Endothelial cell of umbilical vein (primary cell): Measurements from ENCODE around the gene WRNIP1. TPM values are rescaled to one million over a fixed set of nuclear protein-coding genes. Genes with fewer than 3 reads are reported as not detected.

Experiments used
- BruUV-seq: library from RNA; stranded (reverse); fragments of 400-500 nt; replicated peaks from 2 replicates; lab custom pipeline; 2021; lab: Mats Ljungman, UMichigan
- CTCF ChIA-PET: fragments of 300-600, 350-600 bp; sonication (Branson Sonifier 250); formaldehyde crosslinking; loops from one replicate; lab custom pipeline; 2021; ENCODE audit warnings: antibody characterized with exemption, inconsistent platforms; lab: Charles Lee
- POLR2A ChIA-PET: fragments of 300-600, 350-600 bp; sonication (Branson Sonifier 250); formaldehyde crosslinking; loops from one replicate; lab custom pipeline; 2021; ENCODE audit warnings: antibody characterized with exemption, inconsistent platforms; lab: Charles Lee
- DNase-seq: peaks from one replicate; pipeline ENCODE4 v3.0.0-alpha.2; 2011; ENCODE audit warnings: low read depth, low spot score
- FAIRE-seq: peaks from 2 replicates; lab custom pipeline; 2011; peaks lifted over from hg19 to GRCh38; lab: Jason Lieb, UNC
- H2AFZ ChIP-seq: 2 replicates; pipeline ENCODE4 v1.6.0; 2012; ENCODE audit warnings: low read depth, low read length, control low read depth, inconsistent platforms
- H3K27ac ChIP-seq: 2 replicates; pipeline ENCODE4 v1.5.1; 2011; ENCODE audit warnings: low read depth, mild to moderate bottlenecking, control low read depth, low read length, moderate library complexity; ENCODE audit not compliant: insufficient read depth
- H3K27me3 ChIP-seq, 2 experiments: 2 replicates each; pipeline versions ENCODE4 v1.6.0 to v1.6.1; 2011; ENCODE audit warnings: low read length in 2 of 2, mixed read lengths in 1 of 2; ENCODE audit not compliant: control insufficient read depth in 2 of 2, insufficient read depth in 2 of 2
- H3K36me3 ChIP-seq, 2 experiments: 2 replicates in 1 of 2; 3 replicates in 1 of 2; pipeline ENCODE4 v1.5.1; 2011; ENCODE audit warnings: low read length in 2 of 2, mild to moderate bottlenecking in 1 of 2, moderate library complexity in 1 of 2; ENCODE audit not compliant: control insufficient read depth in 2 of 2, insufficient read depth in 2 of 2; ENCODE audit errors: extremely low read depth in 1 of 2
- H3K4me1 ChIP-seq: 3 replicates; pipeline ENCODE4 v1.5.1; 2011; ENCODE audit warnings: mild to moderate bottlenecking, low read length; ENCODE audit not compliant: control insufficient read depth, insufficient read depth; ENCODE audit errors: extremely low read depth
- H3K4me2 ChIP-seq: 2 replicates; pipeline ENCODE4 v1.6.1; 2011; ENCODE audit warnings: low read length, control low read depth, mixed read lengths; ENCODE audit not compliant: insufficient read depth
- H3K4me3 ChIP-seq, 3 experiments: fragments of 200-600 bp in 1 of 3; sonication (generic), shearing (Covaris generic) in 1 of 3; replicated peaks in 1 of 3; 2 replicates each; pipeline ENCODE4 v1.5.1; 2011 to 2016; ENCODE audit warnings: control low read depth in 3 of 3, low read length in 3 of 3, mild to moderate bottlenecking in 2 of 3, inconsistent platforms in 1 of 3, low read depth in 1 of 3, moderate library complexity in 1 of 3; ENCODE audit not compliant: insufficient read depth in 1 of 3
- H3K79me2 ChIP-seq: 2 replicates; pipeline ENCODE4 v1.6.0; 2012; ENCODE audit warnings: low read length, inconsistent platforms; ENCODE audit not compliant: control insufficient read depth, insufficient read depth
- H3K9ac ChIP-seq: replicated peaks from 2 replicates; pipeline ENCODE3; 2011; ENCODE audit warnings: low read length, control low read depth; ENCODE audit not compliant: insufficient read depth; ENCODE audit errors: extremely low read depth
- H3K9me1 ChIP-seq: replicated peaks from 3 replicates; pipeline ENCODE4 v1.6.0; 2011; ENCODE audit warnings: mild to moderate bottlenecking, low read length; ENCODE audit not compliant: control insufficient read depth, insufficient read depth; ENCODE audit errors: extremely low read depth
- H3K9me3 ChIP-seq: replicated peaks from 2 replicates; pipeline ENCODE4 v1.5.1; 2012; ENCODE audit warnings: low read length, inconsistent platforms; ENCODE audit not compliant: control insufficient read depth, insufficient read depth
- H4K20me1 ChIP-seq: replicated peaks from 2 replicates; pipeline ENCODE3; 2011; ENCODE audit warnings: mild to moderate bottlenecking, low read length; ENCODE audit not compliant: control insufficient read depth, insufficient read depth; ENCODE audit errors: extremely low read depth
- EZH2 ChIP-seq: IDR thresholded peaks from 2 replicates; pipeline ENCODE4 v1.6.1; 2012; ENCODE audit warnings: borderline replicate concordance, low read depth, mild to moderate bottlenecking, moderate library complexity, low read length, inconsistent platforms; ENCODE audit not compliant: severe bottlenecking
- FOS ChIP-seq: IDR thresholded peaks from 2 replicates; pipeline ENCODE4 v1.6.1; 2011; ENCODE audit warnings: mild to moderate bottlenecking, low read length, moderate library complexity, borderline replicate concordance; ENCODE audit not compliant: insufficient read depth
- JUN ChIP-seq: IDR thresholded peaks from 2 replicates; pipeline ENCODE4 v1.6.1; 2011; ENCODE audit warnings: borderline replicate concordance, low read depth; ENCODE audit not compliant: insufficient read length, insufficient read depth
- MYC ChIP-seq: IDR thresholded peaks from one replicate; pipeline ENCODE4 v1.6.1; 2011; ENCODE audit warnings: mild to moderate bottlenecking, low read depth, low read length
- POLR2A ChIP-seq: IDR thresholded peaks from 2 replicates; pipeline ENCODE4 v1.6.1; 2012; ENCODE audit warnings: low read depth, mild to moderate bottlenecking, control low read depth, low read length
- POLR2AphosphoS5 ChIP-seq: IDR thresholded peaks from 2 replicates; pipeline ENCODE4 v1.6.1; 2012; ENCODE audit warnings: low read depth, mild to moderate bottlenecking, control low read depth, low read length, moderate library complexity; ENCODE audit not compliant: insufficient read depth
- dilution Hi-C: fragments of 300-500 bp; cut with MboI; formaldehyde crosslinking; loops from one replicate; pipeline ENCODE4 v1.15.0; 2019; ENCODE audit warnings: low sequenced_read_pairs; ENCODE audit not compliant: extremely low pct_ligation_motif_present
- intact Hi-C: fragments of 100-400 bp; cut with micrococcal nuclease; formaldehyde crosslinking; loops from one replicate; pipeline ENCODE4 v1.10.0; 2022
- polyA plus RNA-seq, 4 experiments: library from polyadenylated mRNA; depleted of rRNA in 3 of 4; stranded (reverse) in 3 of 4; unstranded in 1 of 4; fragments of >200 nt; gene quantifications; 2 replicates each; pipeline versions ENCODE4 v1.2.1 to v1.2.3, GENCODE V29; 2011 to 2012; ENCODE audit warnings: missing spikeins in 1 of 4
- total RNA-seq: library from RNA; stranded (reverse); gene quantifications from 2 replicates; pipeline ENCODE4 v1.2.3, GENCODE V29; 2021
- TF ChIP-seq, protein P1 (sequence below), 2 donors: IDR thresholded peaks; 1 replicate in 1 of 2; 2 replicates in 1 of 2; pipeline ENCODE4 v1.5.1; 2011; ENCODE audit warnings: low read length in 2 of 2, mild to moderate bottlenecking in 2 of 2, moderate library complexity in 2 of 2, control low read depth in 1 of 2, inconsistent platforms in 1 of 2, low read depth in 1 of 2; ENCODE audit not compliant: insufficient read depth in 1 of 2; ENCODE audit errors: extremely low read depth in 1 of 2
- TF ChIP-seq, protein P2 (sequence below): IDR thresholded peaks from 2 replicates; pipeline ENCODE4 v1.6.1; 2011; ENCODE audit not compliant: insufficient read depth, insufficient read length

WRNIP1 gene
- total and polyA plus RNA-seq, 2 donors (not counting 3 experiments of a cell fraction or from before 2014, with no cell fraction given): 50.1 to 68.9 TPM

GRCh38 chr6:2751871-2752270 lies 13.3 kb upstream of the WRNIP1 start:
- POLR2A ChIA-PET: no interaction called here
- Histone ChIP-seq H3K4me3 (no peak overlapping the region), H2AFZ (no peak overlapping the region), H3K79me2 (no peaks in the 10 kb centered on the region), H3K27ac (no peak overlapping the region), H3K27me3 (peaks cover 0 to 1% of the 10 kb centered on the region in 2 experiments), H3K4me1 (no peaks in the 10 kb centered on the region), H3K4me2 (no peak overlapping the region), H3K9me3 (no peaks in the 10 kb centered on the region), H3K36me3 (no peaks in the 10 kb centered on the region), H3K9ac (no peak overlapping the region), H4K20me1 (no peaks in the 10 kb centered on the region), H3K9me1 (no peaks in the 10 kb centered on the region)
- BruUV-seq: no TSS peak
- CTCF ChIA-PET: interaction anchor here (2.4 to 7.1 kb wide), 5 partner anchors 10 to 1156 kb away, joined by 6 to 116 read pairs (median 62); no protein-coding TSS in a partner anchor
- intact Hi-C loops: no loop called here
- DNase-seq (no peak), FAIRE-seq (no peak)
- dilution Hi-C loops: no loop called here
- no peak for TF ChIP-seq JUN
- TF ChIP-seq POLR2A: no peak
- TF ChIP-seq FOS: no peak
- TF ChIP-seq, protein P1, sequence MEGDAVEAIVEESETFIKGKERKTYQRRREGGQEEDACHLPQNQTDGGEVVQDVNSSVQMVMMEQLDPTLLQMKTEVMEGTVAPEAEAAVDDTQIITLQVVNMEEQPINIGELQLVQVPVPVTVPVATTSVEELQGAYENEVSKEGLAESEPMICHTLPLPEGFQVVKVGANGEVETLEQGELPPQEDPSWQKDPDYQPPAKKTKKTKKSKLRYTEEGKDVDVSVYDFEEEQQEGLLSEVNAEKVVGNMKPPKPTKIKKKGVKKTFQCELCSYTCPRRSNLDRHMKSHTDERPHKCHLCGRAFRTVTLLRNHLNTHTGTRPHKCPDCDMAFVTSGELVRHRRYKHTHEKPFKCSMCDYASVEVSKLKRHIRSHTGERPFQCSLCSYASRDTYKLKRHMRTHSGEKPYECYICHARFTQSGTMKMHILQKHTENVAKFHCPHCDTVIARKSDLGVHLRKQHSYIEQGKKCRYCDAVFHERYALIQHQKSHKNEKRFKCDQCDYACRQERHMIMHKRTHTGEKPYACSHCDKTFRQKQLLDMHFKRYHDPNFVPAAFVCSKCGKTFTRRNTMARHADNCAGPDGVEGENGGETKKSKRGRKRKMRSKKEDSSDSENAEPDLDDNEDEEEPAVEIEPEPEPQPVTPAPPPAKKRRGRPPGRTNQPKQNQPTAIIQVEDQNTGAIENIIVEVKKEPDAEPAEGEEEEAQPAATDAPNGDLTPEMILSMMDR (IDR thresholded peaks at IDR 0.05; ENCODE audit: extremely low read depth in 1 of 2, insufficient read depth in 1 of 2, low read depth in 1 of 2, low read length in 2 of 2): no peak
- TF ChIP-seq POLR2AphosphoS5: no peak
- TF ChIP-seq, protein P2, sequence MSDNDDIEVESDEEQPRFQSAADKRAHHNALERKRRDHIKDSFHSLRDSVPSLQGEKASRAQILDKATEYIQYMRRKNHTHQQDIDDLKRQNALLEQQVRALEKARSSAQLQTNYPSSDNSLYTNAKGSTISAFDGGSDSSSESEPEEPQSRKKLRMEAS: no peak
- no peak for TF ChIP-seq MYC
- no peak for TF ChIP-seq EZH2
